Smooth muscle cell (in vitro differentiated cells): ENCODE measurements around the gene SHISA8. TPM values are rescaled to one million over a fixed set of nuclear protein-coding genes. Genes with fewer than 3 reads are reported as not detected.

Experiments
- DNase-seq: peaks from one replicate; lab custom pipeline; 2025; ENCODE audit not compliant: unreplicated experiment; lab: John Stamatoyannopoulos, UW
- H2AFZ ChIP-seq: fragments of 200-600 bp; sonication (generic); 2 replicates; pipeline ENCODE4 v1.6.0; 2016; ENCODE audit warnings: antibody characterized with exemption, low read depth, mild to moderate bottlenecking
- H3F3A ChIP-seq: fragments of 200-600 bp; sonication (generic); 2 replicates; pipeline ENCODE4 v1.6.0; 2017; ENCODE audit warnings: antibody characterized with exemption, low read depth
- H3K27ac ChIP-seq: fragments of 200-600 bp; sonication (generic); 2 replicates; pipeline ENCODE4 v1.5.1; 2016; ENCODE audit warnings: low read depth, mild to moderate bottlenecking
- H3K27me3 ChIP-seq: fragments of 200-600 bp; sonication (generic); 2 replicates; pipeline ENCODE4 v1.6.1; 2016; ENCODE audit warnings: low read depth, mild to moderate bottlenecking
- H3K36me3 ChIP-seq: fragments of 200-600 bp; sonication (generic); 2 replicates; pipeline ENCODE4 v1.5.1; 2016; ENCODE audit warnings: low read depth
- H3K4me1 ChIP-seq: fragments of 200-600 bp; sonication (generic); 2 replicates; pipeline ENCODE4 v1.5.1; 2016; ENCODE audit warnings: low read depth
- H3K4me2 ChIP-seq: fragments of 200-600 bp; sonication (generic); 2 replicates; pipeline ENCODE4 v1.6.0; 2016; ENCODE audit warnings: mild to moderate bottlenecking
- H3K4me3 ChIP-seq: fragments of 200-600 bp; sonication (generic); 2 replicates; pipeline ENCODE4 v1.5.1; 2016; ENCODE audit warnings: mild to moderate bottlenecking
- H3K79me2 ChIP-seq: fragments of 200-600 bp; sonication (generic); 2 replicates; pipeline ENCODE4 v1.6.0; 2016; ENCODE audit warnings: low read depth, mild to moderate bottlenecking
- H3K9ac ChIP-seq: fragments of 200-600 bp; sonication (generic); 2 replicates; pipeline ENCODE4 v1.6.0; 2016; ENCODE audit warnings: low read depth
- H3K9me3 ChIP-seq: fragments of 200-600 bp; sonication (generic); replicated peaks from 2 replicates; pipeline ENCODE4 v1.5.1; 2016; ENCODE audit warnings: low read depth
- H4K20me1 ChIP-seq: fragments of 200-600 bp; sonication (generic); 2 replicates; pipeline ENCODE4 v1.6.0; 2016; ENCODE audit warnings: low read depth
- WGBS: methylation state at CpG from one replicate; pipeline ENCODE4 v1.1.7; 2016; ENCODE audit warnings: low lambda C conversion rate; 5-methylcytosine and 5-hydroxymethylcytosine counted together
- polyA plus RNA-seq: library from polyadenylated mRNA; unstranded; fragments of >200 nt; fragmentation: Nextera tagmentation; extraction: Ambion mirVana; gene quantifications from 2 replicates; pipeline ENCODE4 v1.2.1, GENCODE V29; 2016
- total RNA-seq: library from RNA; depleted of rRNA; stranded (reverse); fragments of >200 nt; gene quantifications from 2 replicates; pipeline ENCODE4 v1.2.3, GENCODE V29; 2014
- TF ChIP-seq, protein P1 (sequence below): fragments of 200-600 bp; sonication (generic); IDR thresholded peaks from 2 replicates; pipeline ENCODE4 v1.5.1; 2017; ENCODE audit warnings: borderline replicate concordance, mild to moderate bottlenecking, antibody characterized with exemption; ENCODE audit not compliant: insufficient read depth, poor library complexity, severe bottlenecking

Gene SHISA8
- total and polyA plus RNA-seq, 2 experiments from 2014 or later = 0.11 TPM; not detected in 1

DNA sequence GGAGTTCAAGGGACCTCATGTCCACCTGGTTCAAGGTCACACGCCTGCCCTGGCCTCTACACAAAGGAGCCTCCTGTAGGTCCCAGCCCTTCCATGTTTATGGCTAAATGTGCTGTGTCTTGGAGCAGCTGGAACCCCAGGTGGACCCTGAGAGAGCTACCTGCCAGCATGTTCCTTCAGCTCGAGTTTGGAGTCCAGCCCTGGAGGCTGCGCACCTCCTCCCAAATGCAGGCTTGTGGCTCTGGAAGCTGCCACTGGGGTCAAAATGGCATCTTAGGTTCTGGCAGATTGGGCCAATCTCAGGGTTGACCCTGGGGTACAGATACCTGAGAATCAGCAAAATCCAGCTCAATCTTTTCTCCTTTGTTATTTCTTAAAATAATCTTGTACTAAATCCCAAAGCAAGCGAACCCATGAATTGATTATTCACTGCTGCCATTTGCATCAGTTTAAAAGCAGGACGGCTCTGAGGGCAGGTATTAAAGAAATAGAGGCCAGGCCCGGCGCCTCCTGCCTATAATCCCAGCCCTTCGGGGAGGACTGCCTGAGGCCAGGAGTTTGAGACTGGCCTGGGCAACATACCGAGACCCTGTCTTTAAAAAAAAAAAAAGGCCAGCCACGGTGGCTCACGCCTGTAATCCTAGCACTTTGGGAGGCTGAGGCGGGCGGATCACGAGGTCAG lies 8.9 kb upstream of the SHISA8 start:
- Histone ChIP-seq H3K27ac (no peak overlapping the region), H3K4me2 (no peak overlapping the region), H2AFZ (no peak overlapping the region), H3K27me3 (peaks cover 30% of the 10 kb centered on the region), H3K4me3 (no peak overlapping the region), H3K9me3 (no peaks in the 10 kb centered on the region), H3F3A (no peaks in the 10 kb centered on the region), H3K79me2 (no peaks in the 10 kb centered on the region), H3K9ac (no peak overlapping the region), H4K20me1 (no peaks in the 10 kb centered on the region), H3K36me3 (no peaks in the 10 kb centered on the region), H3K4me1 (peaks cover 10% of the 10 kb centered on the region)
- TF ChIP-seq, protein P1, sequence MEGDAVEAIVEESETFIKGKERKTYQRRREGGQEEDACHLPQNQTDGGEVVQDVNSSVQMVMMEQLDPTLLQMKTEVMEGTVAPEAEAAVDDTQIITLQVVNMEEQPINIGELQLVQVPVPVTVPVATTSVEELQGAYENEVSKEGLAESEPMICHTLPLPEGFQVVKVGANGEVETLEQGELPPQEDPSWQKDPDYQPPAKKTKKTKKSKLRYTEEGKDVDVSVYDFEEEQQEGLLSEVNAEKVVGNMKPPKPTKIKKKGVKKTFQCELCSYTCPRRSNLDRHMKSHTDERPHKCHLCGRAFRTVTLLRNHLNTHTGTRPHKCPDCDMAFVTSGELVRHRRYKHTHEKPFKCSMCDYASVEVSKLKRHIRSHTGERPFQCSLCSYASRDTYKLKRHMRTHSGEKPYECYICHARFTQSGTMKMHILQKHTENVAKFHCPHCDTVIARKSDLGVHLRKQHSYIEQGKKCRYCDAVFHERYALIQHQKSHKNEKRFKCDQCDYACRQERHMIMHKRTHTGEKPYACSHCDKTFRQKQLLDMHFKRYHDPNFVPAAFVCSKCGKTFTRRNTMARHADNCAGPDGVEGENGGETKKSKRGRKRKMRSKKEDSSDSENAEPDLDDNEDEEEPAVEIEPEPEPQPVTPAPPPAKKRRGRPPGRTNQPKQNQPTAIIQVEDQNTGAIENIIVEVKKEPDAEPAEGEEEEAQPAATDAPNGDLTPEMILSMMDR = no peak
- WGBS = 94% methylated on average over 14 of the region's 14 CpGs
- no peak for DNase-seq

DNA sequence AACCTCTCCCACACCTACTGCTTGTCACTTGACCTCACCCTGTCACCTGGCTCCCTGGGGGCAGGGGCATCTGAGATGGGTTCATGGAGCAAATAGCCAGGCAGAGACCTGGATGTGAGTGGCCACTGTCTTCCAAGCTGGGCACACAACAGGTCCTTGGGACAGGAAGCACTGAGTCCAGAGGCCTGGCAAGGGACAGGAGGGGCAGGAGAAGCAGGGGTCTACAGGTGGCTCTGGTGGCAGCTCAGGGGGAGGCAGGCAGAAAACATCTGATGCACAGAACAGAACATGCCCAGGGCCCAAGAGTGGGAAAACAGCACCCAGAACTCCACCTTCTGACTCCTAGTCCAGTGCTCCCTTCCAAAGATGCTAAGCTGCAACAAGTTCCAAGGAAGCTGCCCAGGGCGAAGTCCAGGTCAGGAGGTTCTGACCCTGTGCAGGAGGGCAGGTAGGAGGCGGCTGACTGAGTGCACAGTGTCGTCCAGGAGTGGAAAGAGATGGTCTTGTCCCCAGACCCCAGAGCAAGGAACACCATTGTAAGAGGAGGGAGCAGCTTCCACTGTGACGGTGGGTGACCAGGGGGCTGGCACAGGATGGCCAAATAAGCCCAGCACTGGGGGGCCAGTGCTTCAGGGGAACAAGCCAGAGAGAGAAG lies 8.2 kb upstream of the SHISA8 start:
- 90% methylated on average over 4 of the region's 4 CpGs for WGBS
- Histone ChIP-seq H3K4me1 (peaks cover 10% of the 10 kb centered on the region), H3K79me2 (no peaks in the 10 kb centered on the region), H3K36me3 (no peaks in the 10 kb centered on the region), H3K9me3 (no peaks in the 10 kb centered on the region), H2AFZ (no peak overlapping the region), H3K27me3 (peaks cover 32% of the 10 kb centered on the region), H3K9ac (no peak overlapping the region), H3F3A (no peaks in the 10 kb centered on the region), H3K27ac (no peak overlapping the region), H3K4me3 (no peak overlapping the region), H3K4me2 (no peak overlapping the region), H4K20me1 (no peaks in the 10 kb centered on the region)
- no peak for DNase-seq
- TF ChIP-seq, protein P1 = no peak

DNA sequence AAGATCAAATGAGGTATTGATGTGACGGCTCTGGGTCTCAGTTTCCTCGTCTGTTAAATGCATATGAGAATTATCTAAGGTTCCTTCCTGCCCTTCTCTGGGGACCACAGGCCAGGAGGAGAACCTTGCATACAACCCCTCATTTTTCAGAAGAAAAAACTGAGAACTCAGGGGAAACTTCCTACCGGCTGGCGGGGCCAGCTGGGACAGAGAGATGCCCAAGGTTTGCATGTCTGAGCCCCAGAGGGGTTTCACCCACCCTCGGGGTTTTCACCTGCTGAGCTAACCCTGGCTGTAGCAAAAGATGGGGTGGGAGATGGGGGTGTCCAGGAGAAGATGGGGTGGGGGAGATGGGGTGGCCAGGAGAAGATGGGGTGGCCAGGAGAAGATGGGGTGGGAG lies 7.5 kb upstream of the SHISA8 start:
- H3K4me2 ChIP-seq = no peak overlapping the region
- H3K9me3 ChIP-seq = no peaks in the 10 kb centered on the region
- no peak overlapping the region for H3K27ac ChIP-seq
- H3K9ac ChIP-seq = no peak overlapping the region
- H3K4me1 ChIP-seq = peaks cover 10% of the 10 kb centered on the region
- peaks cover 38% of the 10 kb centered on the region for H3K27me3 ChIP-seq
- 97% methylated on average over 5 of the region's 5 CpGs for WGBS
- no peaks in the 10 kb centered on the region for H3K79me2 ChIP-seq
- TF ChIP-seq, protein P1 = no peak
- H3K36me3 ChIP-seq = no peaks in the 10 kb centered on the region
- no peak for DNase-seq
- no peaks in the 10 kb centered on the region for H4K20me1 ChIP-seq
- no peak overlapping the region for H2AFZ ChIP-seq
- no peaks in the 10 kb centered on the region for H3F3A ChIP-seq
- no peak overlapping the region for H3K4me3 ChIP-seq
